NB4 (cell line): ENCODE results near the gene IQCM.

Source experiments
- MYC ChIP-seq: IDR thresholded peaks from 2 replicates; pipeline ENCODE4 v1.6.1; 2011; ENCODE audit warnings: low read depth, low read length
- POLR2A ChIP-seq: IDR thresholded peaks from 2 replicates; pipeline ENCODE4 v1.6.1; 2011; ENCODE audit warnings: mild to moderate bottlenecking; ENCODE audit not compliant: insufficient read length; ENCODE audit errors: extremely low read depth
- TF ChIP-seq, protein P1 (sequence below): IDR thresholded peaks from one replicate; pipeline ENCODE4 v1.5.1; 2012; ENCODE audit warnings: low read depth, low read length

DNA sequence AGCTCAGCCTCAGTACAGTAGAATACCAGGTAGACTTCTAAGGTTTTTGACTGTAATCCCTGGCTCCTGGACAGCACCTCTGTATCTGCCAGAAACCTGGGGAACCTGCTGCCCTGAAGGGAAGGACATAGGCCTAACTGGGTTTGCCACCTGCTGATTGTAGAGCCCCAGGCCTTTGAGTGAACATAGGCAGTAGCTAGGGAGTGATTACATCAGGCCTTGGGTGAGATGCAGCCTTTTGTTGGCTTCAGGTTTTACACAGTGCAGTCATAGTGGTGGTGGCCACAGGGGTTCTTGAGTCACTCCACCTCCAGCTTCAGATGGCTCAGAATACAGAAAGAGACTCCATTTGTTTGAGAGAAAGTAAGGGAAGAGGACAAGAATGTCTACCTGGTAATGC, 19.3 kb downstream of the IQCM start:
- TF ChIP-seq, protein P1, sequence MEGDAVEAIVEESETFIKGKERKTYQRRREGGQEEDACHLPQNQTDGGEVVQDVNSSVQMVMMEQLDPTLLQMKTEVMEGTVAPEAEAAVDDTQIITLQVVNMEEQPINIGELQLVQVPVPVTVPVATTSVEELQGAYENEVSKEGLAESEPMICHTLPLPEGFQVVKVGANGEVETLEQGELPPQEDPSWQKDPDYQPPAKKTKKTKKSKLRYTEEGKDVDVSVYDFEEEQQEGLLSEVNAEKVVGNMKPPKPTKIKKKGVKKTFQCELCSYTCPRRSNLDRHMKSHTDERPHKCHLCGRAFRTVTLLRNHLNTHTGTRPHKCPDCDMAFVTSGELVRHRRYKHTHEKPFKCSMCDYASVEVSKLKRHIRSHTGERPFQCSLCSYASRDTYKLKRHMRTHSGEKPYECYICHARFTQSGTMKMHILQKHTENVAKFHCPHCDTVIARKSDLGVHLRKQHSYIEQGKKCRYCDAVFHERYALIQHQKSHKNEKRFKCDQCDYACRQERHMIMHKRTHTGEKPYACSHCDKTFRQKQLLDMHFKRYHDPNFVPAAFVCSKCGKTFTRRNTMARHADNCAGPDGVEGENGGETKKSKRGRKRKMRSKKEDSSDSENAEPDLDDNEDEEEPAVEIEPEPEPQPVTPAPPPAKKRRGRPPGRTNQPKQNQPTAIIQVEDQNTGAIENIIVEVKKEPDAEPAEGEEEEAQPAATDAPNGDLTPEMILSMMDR = no peak
- no peak for TF ChIP-seq POLR2A
- TF ChIP-seq MYC = no peak
